ENCODE results near the gene SLCO1C1. TPM values are rescaled to one million over a fixed set of nuclear protein-coding genes. Genes with fewer than 3 reads are reported as not detected.

Gene SLCO1C1
- not detected in 2 replicates for total RNA-seq (2022)
- Bru-seq, nascent RNA: not detected
- not detected for BruChase-seq, experiment 1, labeled RNA remaining after a 6-hour chase
- not detected for BruChase-seq, experiment 2, labeled RNA remaining after a 2-hour chase
- long read RNA-seq: 0 reads

DNA sequence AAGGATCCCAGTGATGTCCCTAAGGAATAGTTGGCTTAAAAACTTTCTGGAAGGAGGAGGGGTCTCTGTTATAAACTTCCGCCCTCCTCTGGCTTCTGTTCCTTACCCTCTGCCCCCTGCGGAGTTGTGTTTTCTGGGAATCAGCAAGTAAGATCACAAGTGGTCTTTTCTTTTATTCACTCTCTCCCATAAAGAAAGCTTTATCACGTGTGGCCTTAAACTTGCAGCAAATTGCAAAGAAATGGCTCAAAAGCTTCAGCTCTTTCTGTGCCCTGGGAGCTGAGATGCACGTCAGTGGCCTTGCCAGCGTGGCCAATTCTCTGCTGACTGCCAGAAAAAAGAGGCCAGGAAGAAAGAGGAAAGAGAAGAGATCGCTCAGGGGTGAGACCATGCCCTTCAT is at the start of gene SLCO1C1:
Gene SLCO1C1, plus strand, starts transcription at position 101 of the 400 bp plus-strand sequence. CDS start 4,245 bp downstream, outside the sequence.
- no peak within 1 kb of the TSS for H3K27ac Mint-ChIP-seq (ENCODE audit: low read depth, unreplicated experiment)
- CTCF ChIA-PET: no interaction called here
- H3K27me3 Mint-ChIP-seq (ENCODE audit: insufficient read depth, unreplicated experiment): peaks cover 61% of the 10 kb centered on the region
- no TSS peak for BruUV-seq (replicated peaks)
- POLR2A ChIA-PET: no interaction called here
- H3K9me3 Mint-ChIP-seq (ENCODE audit: unreplicated experiment): no peaks in the 10 kb centered on the region
- intact Hi-C loops (cut with micrococcal nuclease): no loop called here
- H3K36me3 Mint-ChIP-seq (ENCODE audit: insufficient read depth, unreplicated experiment): no peaks in the 10 kb centered on the region
- TF ChIP-seq, protein P1, sequence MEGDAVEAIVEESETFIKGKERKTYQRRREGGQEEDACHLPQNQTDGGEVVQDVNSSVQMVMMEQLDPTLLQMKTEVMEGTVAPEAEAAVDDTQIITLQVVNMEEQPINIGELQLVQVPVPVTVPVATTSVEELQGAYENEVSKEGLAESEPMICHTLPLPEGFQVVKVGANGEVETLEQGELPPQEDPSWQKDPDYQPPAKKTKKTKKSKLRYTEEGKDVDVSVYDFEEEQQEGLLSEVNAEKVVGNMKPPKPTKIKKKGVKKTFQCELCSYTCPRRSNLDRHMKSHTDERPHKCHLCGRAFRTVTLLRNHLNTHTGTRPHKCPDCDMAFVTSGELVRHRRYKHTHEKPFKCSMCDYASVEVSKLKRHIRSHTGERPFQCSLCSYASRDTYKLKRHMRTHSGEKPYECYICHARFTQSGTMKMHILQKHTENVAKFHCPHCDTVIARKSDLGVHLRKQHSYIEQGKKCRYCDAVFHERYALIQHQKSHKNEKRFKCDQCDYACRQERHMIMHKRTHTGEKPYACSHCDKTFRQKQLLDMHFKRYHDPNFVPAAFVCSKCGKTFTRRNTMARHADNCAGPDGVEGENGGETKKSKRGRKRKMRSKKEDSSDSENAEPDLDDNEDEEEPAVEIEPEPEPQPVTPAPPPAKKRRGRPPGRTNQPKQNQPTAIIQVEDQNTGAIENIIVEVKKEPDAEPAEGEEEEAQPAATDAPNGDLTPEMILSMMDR (IDR thresholded peaks at IDR 0.05; ENCODE audit: unreplicated experiment): no peak
- no peaks in the 10 kb centered on the region for H3K4me1 Mint-ChIP-seq (ENCODE audit: insufficient read depth, unreplicated experiment)
- no peak within 1 kb of the TSS for H3K4me3 Mint-ChIP-seq (ENCODE audit: unreplicated experiment)
- DNase-seq (ENCODE audit: unreplicated experiment): no peak

DNA sequence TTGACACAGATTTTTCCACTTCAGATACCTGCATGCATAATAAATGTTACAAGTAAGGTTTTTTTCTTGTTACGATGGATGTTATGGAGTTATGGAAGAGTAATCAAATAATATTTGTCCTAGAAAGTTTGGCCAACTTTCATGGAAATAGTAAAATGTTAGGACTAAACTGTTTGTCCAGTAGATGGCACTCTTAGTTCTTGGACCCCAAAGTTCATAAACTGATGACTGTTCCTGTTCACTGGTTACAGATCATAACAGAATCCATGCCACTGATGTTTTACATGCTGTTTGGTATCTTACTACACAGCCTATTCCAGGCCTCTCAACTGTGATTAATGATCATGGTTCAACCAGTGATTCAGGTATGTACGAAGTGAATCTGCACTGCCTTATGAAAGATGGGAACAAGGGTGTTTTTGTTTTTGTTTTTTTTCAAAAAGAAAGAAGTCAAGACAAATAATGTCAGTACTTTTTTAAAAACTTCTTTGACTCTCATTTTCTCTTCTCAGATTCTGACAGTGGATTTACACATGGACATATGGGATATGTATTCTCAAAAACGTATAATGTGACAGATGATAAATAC is 48.8 kb upstream of the SLCO1C1 start:
- POLR2A ChIA-PET: no interaction called here
- Mint-ChIP-seq H3K27me3 (ENCODE audit: insufficient read depth, unreplicated experiment) (peaks cover 19% of the 10 kb centered on the region), H3K4me1 (ENCODE audit: insufficient read depth, unreplicated experiment) (no peaks in the 10 kb centered on the region), H3K36me3 (ENCODE audit: insufficient read depth, unreplicated experiment) (no peaks in the 10 kb centered on the region), H3K9me3 (ENCODE audit: unreplicated experiment) (no peaks in the 10 kb centered on the region), H3K4me3 (ENCODE audit: unreplicated experiment) (no peak overlapping the region), H3K27ac (ENCODE audit: low read depth, unreplicated experiment) (no peak overlapping the region)
- intact Hi-C loops (cut with micrococcal nuclease): loop anchor here (1.0 to 5.0 kb wide), 3 partner anchors 152 to 524 kb away; no protein-coding TSS in a partner anchor
- BruUV-seq (replicated peaks): no TSS peak
- DNase-seq (ENCODE audit: unreplicated experiment): peak; percentile 44
- TF ChIP-seq, protein P1 (IDR thresholded peaks at IDR 0.05; ENCODE audit: unreplicated experiment): peak; percentile 46
- CTCF ChIA-PET: interaction anchor here (0.6 to 0.8 kb wide), 3 partner anchors 44 to 1709 kb away, joined by 3 read pairs; no protein-coding TSS in a partner anchor

DNA sequence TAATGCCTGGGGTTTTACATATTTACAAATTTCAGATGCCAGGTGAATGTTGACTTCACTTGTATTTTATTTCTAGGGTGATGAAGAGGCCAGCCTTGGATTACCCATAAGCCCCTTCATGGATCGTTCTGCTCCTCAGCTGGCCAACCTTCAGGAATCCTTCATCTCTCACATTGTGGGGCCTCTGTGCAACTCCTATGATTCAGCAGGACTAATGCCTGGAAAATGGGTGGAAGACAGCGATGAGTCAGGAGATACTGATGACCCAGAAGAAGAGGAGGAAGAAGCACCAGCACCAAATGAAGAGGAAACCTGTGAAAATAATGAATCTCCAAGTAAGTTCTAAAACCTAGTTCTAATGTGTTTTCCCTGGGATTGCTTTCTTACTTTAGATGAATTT is 41.3 kb upstream of the SLCO1C1 start:
- Mint-ChIP-seq H3K9me3 (ENCODE audit: unreplicated experiment) (no peaks in the 10 kb centered on the region), H3K4me1 (ENCODE audit: insufficient read depth, unreplicated experiment) (no peaks in the 10 kb centered on the region), H3K4me3 (ENCODE audit: unreplicated experiment) (no peak overlapping the region), H3K27me3 (ENCODE audit: insufficient read depth, unreplicated experiment) (peaks cover 14% of the 10 kb centered on the region), H3K36me3 (ENCODE audit: insufficient read depth, unreplicated experiment) (no peaks in the 10 kb centered on the region), H3K27ac (ENCODE audit: low read depth, unreplicated experiment) (no peak overlapping the region)
- ChIA-PET CTCF (interaction anchor here (0.6 to 0.7 kb wide), 2 partner anchors 554 to 1420 kb away, joined by 3 read pairs; no protein-coding TSS in a partner anchor), POLR2A (no interaction called here)
- BruUV-seq (replicated peaks): no TSS peak
- no peak for DNase-seq (ENCODE audit: unreplicated experiment)
- TF ChIP-seq, protein P1 (IDR thresholded peaks at IDR 0.05; ENCODE audit: unreplicated experiment): no peak
- intact Hi-C loops (cut with micrococcal nuclease): no loop called here

- Mint-ChIP-seq H3K27me3 (ENCODE audit: insufficient read depth, unreplicated experiment) (peaks cover 12% of the 10 kb centered on the region), H3K27ac (ENCODE audit: low read depth, unreplicated experiment) (no peak overlapping the region), H3K4me1 (ENCODE audit: insufficient read depth, unreplicated experiment) (no peaks in the 10 kb centered on the region), H3K4me3 (ENCODE audit: unreplicated experiment) (no peak overlapping the region), H3K36me3 (ENCODE audit: insufficient read depth, unreplicated experiment) (no peaks in the 10 kb centered on the region), H3K9me3 (ENCODE audit: unreplicated experiment) (peaks cover 19% of the 10 kb centered on the region)
- DNase-seq (ENCODE audit: unreplicated experiment): no peak
- intact Hi-C loops (cut with micrococcal nuclease): no loop called here
- BruUV-seq (replicated peaks): no TSS peak
- TF ChIP-seq, protein P1 (IDR thresholded peaks at IDR 0.05; ENCODE audit: unreplicated experiment): no peak
- ChIA-PET POLR2A (no interaction called here), CTCF (no interaction called here)
Observed at GRCh38 chr12:20656600-20656999, 38.5 kb upstream of the SLCO1C1 start.

Data from MCF 10A (cell line).